OCI-LY1 (cell line): Measurements from ENCODE around the gene PIGV.

Experiments used
- H2AFZ ChIP-seq: fragments of 200-600 bp; sonication (generic), shearing (Covaris generic); 2 replicates; pipeline ENCODE4 v1.6.0; 2014; ENCODE audit warnings: antibody characterized with exemption, mild to moderate bottlenecking, low read length
- H3F3A ChIP-seq: fragments of 200-600 bp; sonication (generic), shearing (Covaris generic); 2 replicates; pipeline ENCODE4 v1.6.0; 2014; ENCODE audit warnings: mild to moderate bottlenecking, antibody characterized with exemption, low read length, moderate library complexity; ENCODE audit not compliant: insufficient read depth
- H3K27ac ChIP-seq: fragments of 200-600 bp; sonication (generic); 2 replicates; pipeline ENCODE4 v1.5.1; 2014; ENCODE audit warnings: low read length, mixed run types, mild to moderate bottlenecking, low read depth; ENCODE audit not compliant: poor library complexity, severe bottlenecking
- H3K27me3 ChIP-seq: fragments of 200-600 bp; sonication (generic); 2 replicates; pipeline ENCODE4 v1.6.0; 2014; ENCODE audit warnings: antibody characterized with exemption, mild to moderate bottlenecking, low read length, moderate library complexity; ENCODE audit not compliant: insufficient read depth
- H3K36me3 ChIP-seq: fragments of 200-600 bp; sonication (generic); 2 replicates; pipeline ENCODE4 v1.6.1; 2014; ENCODE audit warnings: mild to moderate bottlenecking, antibody characterized with exemption, low read length, moderate library complexity, mixed read lengths; ENCODE audit not compliant: insufficient read depth
- H3K4me1 ChIP-seq: fragments of 200-600 bp; sonication (generic); 2 replicates; pipeline ENCODE4 v1.5.1; 2014; ENCODE audit warnings: mild to moderate bottlenecking, low read length, moderate library complexity; ENCODE audit not compliant: insufficient read depth, severe bottlenecking
- H3K4me2 ChIP-seq: fragments of 200-600 bp; sonication (generic), shearing (Covaris generic); 2 replicates; pipeline ENCODE4 v1.6.1; 2014; ENCODE audit warnings: low read length
- H3K4me3 ChIP-seq: fragments of 200-600 bp; sonication (generic); 2 replicates; pipeline ENCODE4 v1.5.1; 2014; ENCODE audit warnings: low read length, low read depth, mild to moderate bottlenecking, mixed read lengths; ENCODE audit not compliant: poor library complexity, severe bottlenecking
- H3K79me2 ChIP-seq: fragments of 200-600 bp; shearing (Covaris generic); 2 replicates; pipeline ENCODE4 v1.6.1; 2016; ENCODE audit warnings: mixed run types, low read length, mixed read lengths; ENCODE audit not compliant: insufficient read depth
- H3K9ac ChIP-seq: fragments of 200-600 bp; sonication (generic), shearing (Covaris generic); 2 replicates; pipeline ENCODE4 v1.6.1; 2014; ENCODE audit warnings: mild to moderate bottlenecking, low read length, mixed read lengths
- H3K9me2 ChIP-seq: fragments of 200-600 bp; sonication (generic), shearing (Covaris generic); 2 replicates; pipeline ENCODE4 v1.6.1; 2014; ENCODE audit warnings: low read depth, mild to moderate bottlenecking, low read length, mixed read lengths
- H3K9me3 ChIP-seq: fragments of 200-600 bp; shearing (Covaris generic); 2 replicates; pipeline ENCODE4 v1.6.1; 2014; ENCODE audit warnings: low read length, mixed read lengths
- H4K20me1 ChIP-seq: fragments of 200-600 bp; sonication (generic), shearing (Covaris generic); 2 replicates; pipeline ENCODE4 v1.6.0; 2016; ENCODE audit warnings: mild to moderate bottlenecking, low read length; ENCODE audit not compliant: insufficient read depth
- EZH2 ChIP-seq: fragments of 200-600 bp; sonication (generic), shearing (Covaris generic); IDR thresholded peaks from 2 replicates; pipeline ENCODE4 v1.8.0; 2017; ENCODE audit warnings: borderline replicate concordance, mixed run types, mild to moderate bottlenecking, antibody characterized with exemption, low read length, moderate library complexity, mixed read lengths
- TF ChIP-seq, protein P1 (sequence below): fragments of 200-600 bp; sonication (generic), shearing (Covaris generic); IDR thresholded peaks from 2 replicates; pipeline ENCODE4 v1.5.1; 2017; ENCODE audit warnings: mild to moderate bottlenecking, antibody characterized with exemption, low read length, moderate library complexity, mixed read lengths

The PIGV gene

DNA sequence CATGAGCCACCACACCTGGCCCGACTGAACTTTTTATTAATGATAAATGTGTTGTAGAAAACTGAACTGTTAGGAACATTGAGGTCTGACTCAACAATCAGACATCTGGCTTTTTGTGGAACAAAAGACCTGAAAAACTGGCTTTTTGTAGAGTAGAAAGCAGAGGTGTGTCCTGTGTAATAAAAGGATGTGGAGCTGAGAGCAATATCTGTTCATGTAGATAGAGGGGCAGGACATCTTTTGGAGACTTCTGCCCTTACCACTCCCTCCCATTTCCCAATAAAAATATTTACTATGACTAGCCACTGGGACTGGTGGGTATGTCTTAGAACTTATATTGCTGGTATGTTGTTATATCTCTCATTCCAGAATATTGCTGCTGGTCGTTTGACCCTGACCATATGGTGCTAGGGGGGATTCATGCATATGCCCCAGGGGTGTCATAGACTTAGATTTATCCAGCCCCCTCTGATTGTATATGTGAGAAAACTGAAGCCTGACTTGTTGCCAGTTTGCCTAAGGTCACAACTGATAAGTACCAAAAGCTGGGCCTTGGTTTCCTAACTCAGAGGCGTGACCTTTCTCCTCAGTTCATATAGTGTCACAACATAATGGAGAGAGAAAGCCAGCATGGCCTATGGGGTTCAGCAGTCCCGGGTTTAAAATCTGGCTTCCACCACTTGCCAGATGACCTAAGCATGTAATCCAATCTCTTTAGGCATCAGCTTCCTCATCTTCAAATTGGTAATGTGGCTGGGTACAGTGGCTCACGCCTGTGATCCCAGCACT, 33.5 kb upstream of the PIGV start:
- Histone ChIP-seq H3K9me3 (no peaks in the 10 kb centered on the region), H3K27me3 (no peaks in the 10 kb centered on the region), H3K9ac (no peak overlapping the region), H3K9me2 (no peaks in the 10 kb centered on the region), H3K4me1 (no peaks in the 10 kb centered on the region), H3F3A (no peaks in the 10 kb centered on the region), H3K4me2 (no peak overlapping the region), H2AFZ (no peak overlapping the region), H3K27ac (no peak overlapping the region), H3K79me2 (peaks cover 19% of the 10 kb centered on the region; the same call in 1 of the 2 replicates), H4K20me1 (no peaks in the 10 kb centered on the region), H3K4me3 (no peak overlapping the region), H3K36me3 (peaks cover 85% of the 10 kb centered on the region)
- TF ChIP-seq, protein P1, sequence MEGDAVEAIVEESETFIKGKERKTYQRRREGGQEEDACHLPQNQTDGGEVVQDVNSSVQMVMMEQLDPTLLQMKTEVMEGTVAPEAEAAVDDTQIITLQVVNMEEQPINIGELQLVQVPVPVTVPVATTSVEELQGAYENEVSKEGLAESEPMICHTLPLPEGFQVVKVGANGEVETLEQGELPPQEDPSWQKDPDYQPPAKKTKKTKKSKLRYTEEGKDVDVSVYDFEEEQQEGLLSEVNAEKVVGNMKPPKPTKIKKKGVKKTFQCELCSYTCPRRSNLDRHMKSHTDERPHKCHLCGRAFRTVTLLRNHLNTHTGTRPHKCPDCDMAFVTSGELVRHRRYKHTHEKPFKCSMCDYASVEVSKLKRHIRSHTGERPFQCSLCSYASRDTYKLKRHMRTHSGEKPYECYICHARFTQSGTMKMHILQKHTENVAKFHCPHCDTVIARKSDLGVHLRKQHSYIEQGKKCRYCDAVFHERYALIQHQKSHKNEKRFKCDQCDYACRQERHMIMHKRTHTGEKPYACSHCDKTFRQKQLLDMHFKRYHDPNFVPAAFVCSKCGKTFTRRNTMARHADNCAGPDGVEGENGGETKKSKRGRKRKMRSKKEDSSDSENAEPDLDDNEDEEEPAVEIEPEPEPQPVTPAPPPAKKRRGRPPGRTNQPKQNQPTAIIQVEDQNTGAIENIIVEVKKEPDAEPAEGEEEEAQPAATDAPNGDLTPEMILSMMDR, result no peak
- no peak for TF ChIP-seq EZH2

DNA sequence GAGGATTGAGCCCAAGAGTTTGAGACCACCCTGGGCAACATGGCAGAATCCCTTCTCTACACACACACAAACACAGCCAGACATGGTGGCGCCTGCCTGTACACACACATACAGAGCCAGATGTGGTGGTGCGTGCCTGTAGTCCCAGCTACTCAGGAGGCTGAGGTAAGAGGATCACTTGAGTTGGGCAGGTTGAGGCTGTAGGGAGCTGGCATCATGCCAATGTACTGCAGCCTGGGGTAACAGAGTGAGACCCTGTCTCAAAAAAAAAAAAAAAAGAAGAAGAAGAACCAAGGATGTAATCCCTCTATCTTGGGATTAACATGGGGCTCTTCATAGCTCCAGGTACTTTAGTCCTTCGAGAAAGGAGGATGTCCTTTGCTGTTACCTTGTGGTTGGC, 29.4 kb upstream of the PIGV start:
- no peaks in the 10 kb centered on the region for H3K27me3 ChIP-seq
- H3K9me2 ChIP-seq, result no peaks in the 10 kb centered on the region
- H3K27ac ChIP-seq, result no peak overlapping the region
- H3K4me3 ChIP-seq, result no peak overlapping the region
- no peak overlapping the region for H3K4me2 ChIP-seq
- H3K9me3 ChIP-seq, result no peaks in the 10 kb centered on the region
- no peaks in the 10 kb centered on the region for H3K4me1 ChIP-seq
- no peaks in the 10 kb centered on the region for H4K20me1 ChIP-seq
- peaks cover 83% of the 10 kb centered on the region for H3K36me3 ChIP-seq
- TF ChIP-seq, protein P1, result no peak
- no peak for TF ChIP-seq EZH2
- H3K9ac ChIP-seq, result no peak overlapping the region
- H2AFZ ChIP-seq, result no peak overlapping the region
- H3K79me2 ChIP-seq, result no peaks in the 10 kb centered on the region
- H3F3A ChIP-seq, result no peaks in the 10 kb centered on the region

DNA sequence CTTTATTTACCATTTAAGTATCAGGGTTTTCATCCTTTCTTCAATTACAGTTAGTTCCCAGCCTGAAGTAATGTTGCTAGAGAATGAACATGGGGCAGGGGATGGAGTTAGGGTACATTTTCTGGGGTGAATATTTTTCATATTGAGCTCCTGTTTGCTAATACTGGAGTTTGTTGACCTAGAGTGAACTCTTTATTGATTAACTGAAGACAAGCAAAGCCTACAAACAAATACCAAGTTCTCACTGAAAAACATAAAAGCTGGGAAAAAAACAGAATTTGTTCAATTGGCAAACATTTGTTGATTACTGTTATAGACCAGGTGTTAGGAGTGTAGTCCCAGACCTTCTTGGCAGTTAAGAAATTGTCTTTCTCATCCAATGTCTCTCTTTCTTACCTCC, 28.2 kb upstream of the PIGV start:
- H3K27ac ChIP-seq, result no peak overlapping the region
- H3K9me3 ChIP-seq, result no peaks in the 10 kb centered on the region
- H3K36me3 ChIP-seq, result peaks cover 81% of the 10 kb centered on the region
- no peak overlapping the region for H2AFZ ChIP-seq
- TF ChIP-seq, protein P1, result no peak
- no peak for TF ChIP-seq EZH2
- no peak overlapping the region for H3K4me2 ChIP-seq
- H3F3A ChIP-seq, result no peaks in the 10 kb centered on the region
- H3K9me2 ChIP-seq, result no peaks in the 10 kb centered on the region
- no peak overlapping the region for H3K4me3 ChIP-seq
- H3K27me3 ChIP-seq, result no peaks in the 10 kb centered on the region
- no peak overlapping the region for H3K9ac ChIP-seq
- H4K20me1 ChIP-seq, result no peaks in the 10 kb centered on the region
- H3K79me2 ChIP-seq, result no peaks in the 10 kb centered on the region
- H3K4me1 ChIP-seq, result no peaks in the 10 kb centered on the region
